GM18526 (cell line): ENCODE data around the gene ARR3.

ENCODE experiments used
- POLR2A ChIP-seq: IDR thresholded peaks from 3 replicates; pipeline ENCODE4 v1.6.1; 2011; ENCODE audit not compliant: insufficient read length; ENCODE audit errors: extremely low read depth

Gene ARR3

DNA sequence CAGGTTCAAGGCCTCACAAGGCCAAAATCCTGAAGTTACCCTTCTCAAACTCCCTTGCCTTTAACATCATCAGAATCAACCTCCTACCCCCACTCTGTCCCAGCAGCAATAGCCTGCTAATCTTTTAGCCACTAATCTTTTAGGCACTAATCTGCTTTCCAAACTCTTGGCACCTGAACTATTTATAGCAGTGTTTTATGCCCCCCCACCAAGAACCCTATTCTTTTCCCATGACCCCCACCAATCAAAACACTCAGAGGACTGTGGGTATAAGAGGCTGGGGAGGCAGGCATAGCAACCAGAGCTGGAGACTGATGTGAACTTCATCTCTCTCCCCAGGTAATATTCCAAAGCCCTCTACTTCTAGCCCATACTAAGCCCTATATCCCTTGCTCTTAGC lies at the start of gene ARR3:
Gene ARR3 (plus strand): TSS at position 301 of the 400 bp plus-strand sequence. CDS start 1,052 bp downstream, outside the sequence.
- TF ChIP-seq POLR2A = no peak

DNA sequence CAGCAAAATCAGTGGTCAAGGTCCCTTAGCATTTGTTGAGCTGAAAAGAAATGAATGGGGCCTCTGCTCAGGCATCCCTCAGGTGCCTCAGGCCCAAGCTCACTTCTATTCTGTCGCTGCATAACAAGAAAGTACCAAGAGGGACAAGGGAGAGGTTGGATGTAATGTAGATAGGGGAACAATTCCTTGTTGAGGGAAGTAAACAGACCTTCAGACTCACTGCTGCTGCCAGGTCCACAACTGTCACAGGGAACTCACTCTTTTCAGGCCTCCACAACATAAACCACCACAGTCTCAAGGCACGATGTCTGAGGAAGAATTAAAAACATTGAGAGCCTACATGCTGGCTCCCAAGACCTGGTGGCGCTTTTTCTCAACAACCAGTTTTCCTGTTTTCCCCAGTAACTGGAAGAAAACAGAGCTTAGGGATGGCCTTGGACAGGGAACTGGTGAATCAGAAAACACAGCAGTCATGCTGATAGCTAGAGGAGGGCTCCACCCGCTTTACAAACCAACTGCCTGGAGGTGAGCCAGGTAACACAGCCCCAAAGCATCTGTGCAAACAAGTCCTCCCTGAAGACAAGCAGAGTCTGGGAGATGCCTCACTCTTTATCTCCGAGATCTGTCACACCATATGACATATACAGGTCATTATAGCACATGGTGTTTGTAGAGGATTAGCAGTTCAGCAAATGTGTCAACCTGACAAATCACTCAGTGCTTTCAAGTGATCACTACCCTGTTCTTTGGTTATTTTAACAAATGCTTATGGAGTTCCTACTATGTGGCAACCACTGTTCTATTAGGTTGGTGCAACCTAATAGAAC lies 48.0 kb upstream of the ARR3 start:
- TF ChIP-seq POLR2A = no peak

DNA sequence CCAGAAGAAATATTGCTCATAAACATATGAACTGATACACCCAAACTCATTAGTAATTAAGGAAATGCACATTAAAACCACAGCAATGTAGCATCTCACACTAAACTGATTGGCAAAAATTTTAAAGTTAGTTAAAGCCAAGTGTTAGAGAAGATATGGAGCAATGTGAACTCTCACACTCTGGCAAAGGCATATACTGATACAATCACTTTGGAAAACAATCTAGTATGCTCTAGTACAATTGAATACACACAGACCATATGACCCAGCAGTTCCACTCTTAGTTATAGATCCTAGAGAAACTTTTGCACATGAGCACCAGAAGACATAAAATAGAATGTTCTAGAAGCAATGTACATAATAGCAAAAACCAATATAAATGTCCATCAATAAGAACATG lies 42.1 kb upstream of the ARR3 start:
- TF ChIP-seq POLR2A = no peak

DNA sequence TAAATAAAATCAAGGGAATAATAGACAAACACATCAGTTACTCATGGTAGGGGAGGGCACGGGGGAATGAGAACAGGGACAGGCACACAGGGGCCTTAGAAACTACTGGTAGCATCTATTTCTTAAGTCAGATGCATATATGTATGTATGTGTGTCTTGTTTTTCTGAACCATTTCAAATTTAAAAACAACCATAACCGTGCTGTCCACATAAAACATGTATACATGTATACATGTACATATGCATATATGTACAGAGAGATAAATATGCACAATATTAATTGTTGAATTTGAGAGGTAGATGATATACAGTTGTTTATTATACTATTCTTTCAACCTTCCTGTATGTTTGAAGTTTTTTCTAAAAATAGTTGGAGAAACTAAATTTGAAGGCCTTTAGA lies 41.4 kb upstream of the ARR3 start:
- TF ChIP-seq POLR2A = no peak

DNA sequence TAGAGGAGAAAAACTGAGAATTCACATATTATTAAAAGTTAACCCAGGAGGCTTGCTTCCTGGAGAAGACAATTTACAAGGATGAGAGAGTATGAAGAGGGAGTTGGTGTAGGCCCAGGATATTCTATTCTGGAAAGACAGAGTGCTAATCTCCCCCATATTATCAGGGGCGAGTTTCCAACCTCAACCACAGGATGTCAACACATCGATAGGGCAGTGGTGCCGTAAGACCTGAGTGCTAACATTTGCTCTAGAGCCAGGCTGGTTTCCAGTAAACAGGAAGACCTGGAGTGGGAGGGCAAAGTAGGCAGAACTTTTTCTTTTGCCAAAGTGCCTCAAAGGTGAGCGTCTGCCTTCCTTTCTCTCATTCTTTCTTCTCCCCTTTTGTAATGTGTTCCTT lies 36.5 kb upstream of the ARR3 start:
- TF ChIP-seq POLR2A = no peak

DNA sequence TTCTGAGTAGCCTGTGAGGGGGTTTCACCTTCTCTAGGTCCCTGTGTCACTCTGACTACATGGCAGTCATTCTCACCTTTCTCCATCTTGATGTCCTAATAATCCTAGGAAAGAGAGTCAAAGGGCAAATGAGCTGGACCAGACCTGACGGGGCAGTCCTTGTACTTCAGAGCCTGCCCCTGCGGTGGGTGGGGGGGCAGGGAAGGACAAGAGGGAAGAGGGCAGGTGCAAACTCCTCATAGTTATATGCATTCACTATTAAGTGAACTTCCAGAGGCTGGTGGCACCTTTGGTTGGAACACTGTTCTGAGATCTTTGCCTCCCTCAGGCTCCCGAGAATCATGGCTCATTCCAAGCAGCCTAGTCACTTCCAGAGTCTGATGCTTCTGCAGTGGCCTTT lies 33.8 kb upstream of the ARR3 start, which contains the start of gene AWAT1:
Gene AWAT1 (plus strand): TSS at position 301 of the 400 bp plus-strand sequence. CDS start 41 bp downstream, at position 342.
- TF ChIP-seq POLR2A = no peak

DNA sequence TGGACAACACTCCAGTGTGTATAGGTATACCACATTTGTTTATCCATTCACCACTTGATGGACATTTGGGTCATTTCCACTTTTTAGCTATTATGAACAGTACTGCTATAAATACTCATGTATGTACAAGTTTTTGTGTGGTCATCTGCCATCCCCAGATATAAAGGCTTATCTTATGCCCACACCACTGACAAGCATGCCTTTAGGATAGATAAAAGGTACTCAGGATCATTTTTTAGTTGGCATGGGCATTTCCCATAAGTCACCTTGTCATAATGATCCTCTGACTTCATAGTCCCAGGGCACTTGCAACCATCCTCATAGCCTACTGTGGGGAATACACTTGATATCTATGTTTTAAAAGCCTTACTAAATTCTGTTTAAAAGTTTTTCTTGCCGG lies 27.4 kb upstream of the ARR3 start:
- no peak for TF ChIP-seq POLR2A

DNA sequence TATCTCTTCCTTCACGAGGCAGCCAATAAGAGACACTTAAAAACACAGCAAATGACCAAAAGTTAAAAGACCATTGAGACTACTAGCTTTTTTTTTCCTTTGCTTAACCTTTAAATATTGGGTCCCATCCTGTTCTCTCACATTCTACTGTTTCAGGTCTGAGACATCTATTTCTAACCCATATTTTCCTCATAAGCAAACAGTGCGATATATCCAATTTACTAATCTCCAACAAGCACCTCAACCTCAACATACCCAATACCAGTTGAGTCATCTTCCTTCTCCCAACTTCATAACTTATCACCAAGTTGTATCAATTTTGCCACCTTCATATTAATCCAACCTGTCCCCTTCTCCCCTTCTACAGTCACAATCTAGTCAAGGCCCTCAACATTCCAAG lies 26.6 kb upstream of the ARR3 start:
- no peak for TF ChIP-seq POLR2A

DNA sequence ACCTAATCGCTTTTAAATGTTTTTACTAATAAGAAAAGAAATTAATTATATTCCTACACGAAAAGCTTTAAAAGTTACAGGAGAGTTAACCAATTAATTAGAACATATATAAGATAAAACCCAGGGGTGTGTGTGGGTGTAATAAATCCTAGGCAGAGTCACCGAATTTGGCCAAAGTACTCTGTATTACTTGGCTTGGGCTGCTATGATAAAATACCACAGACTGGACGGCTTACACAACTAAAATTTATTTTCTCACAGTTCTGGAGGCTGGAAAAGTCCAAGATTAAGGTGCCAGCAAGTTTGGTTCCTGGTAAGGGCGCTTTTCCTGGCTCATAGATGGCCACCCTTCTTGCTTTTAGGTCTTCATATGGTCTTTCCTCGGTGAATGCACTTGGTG lies 23.3 kb upstream of the ARR3 start:
- no peak for TF ChIP-seq POLR2A

DNA sequence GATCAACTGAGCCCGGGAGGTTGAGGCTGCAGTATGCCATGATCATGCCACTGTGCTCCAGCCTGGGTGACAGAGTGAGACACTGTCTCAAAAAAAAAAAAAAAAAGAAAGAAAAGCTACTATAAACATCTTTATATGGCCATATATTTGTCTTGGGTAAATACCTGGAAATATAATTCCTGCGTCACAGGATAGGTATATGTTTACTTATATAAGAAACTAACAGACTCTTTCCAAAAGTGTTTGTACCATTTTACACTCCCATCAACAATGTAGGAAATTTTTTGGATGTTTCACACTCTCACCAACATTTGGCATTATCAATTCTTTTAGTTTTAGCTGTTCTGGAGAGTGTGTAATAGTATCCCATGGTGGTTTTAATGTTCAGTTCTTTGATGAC lies 20.9 kb upstream of the ARR3 start:
- no peak for TF ChIP-seq POLR2A

DNA sequence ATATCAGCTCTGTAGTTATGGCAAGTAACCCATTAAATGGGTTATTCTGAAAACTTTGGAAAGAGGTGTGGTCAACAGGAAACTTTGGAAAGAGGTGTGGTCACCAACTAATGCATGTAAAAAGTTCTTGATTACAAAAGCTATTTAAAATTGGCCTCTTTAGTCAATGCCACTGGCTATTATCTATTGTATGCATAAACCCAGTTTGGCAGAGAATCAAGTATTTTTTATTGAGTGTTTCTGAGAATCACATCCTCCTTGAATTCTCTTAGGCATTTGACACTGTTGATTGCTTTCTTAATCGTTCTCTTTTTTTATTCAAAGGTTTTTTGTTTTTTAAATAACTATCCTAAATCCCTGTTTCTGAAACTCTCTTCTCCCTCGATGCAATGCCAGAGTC lies 15.6 kb upstream of the ARR3 start:
- no peak for TF ChIP-seq POLR2A

DNA sequence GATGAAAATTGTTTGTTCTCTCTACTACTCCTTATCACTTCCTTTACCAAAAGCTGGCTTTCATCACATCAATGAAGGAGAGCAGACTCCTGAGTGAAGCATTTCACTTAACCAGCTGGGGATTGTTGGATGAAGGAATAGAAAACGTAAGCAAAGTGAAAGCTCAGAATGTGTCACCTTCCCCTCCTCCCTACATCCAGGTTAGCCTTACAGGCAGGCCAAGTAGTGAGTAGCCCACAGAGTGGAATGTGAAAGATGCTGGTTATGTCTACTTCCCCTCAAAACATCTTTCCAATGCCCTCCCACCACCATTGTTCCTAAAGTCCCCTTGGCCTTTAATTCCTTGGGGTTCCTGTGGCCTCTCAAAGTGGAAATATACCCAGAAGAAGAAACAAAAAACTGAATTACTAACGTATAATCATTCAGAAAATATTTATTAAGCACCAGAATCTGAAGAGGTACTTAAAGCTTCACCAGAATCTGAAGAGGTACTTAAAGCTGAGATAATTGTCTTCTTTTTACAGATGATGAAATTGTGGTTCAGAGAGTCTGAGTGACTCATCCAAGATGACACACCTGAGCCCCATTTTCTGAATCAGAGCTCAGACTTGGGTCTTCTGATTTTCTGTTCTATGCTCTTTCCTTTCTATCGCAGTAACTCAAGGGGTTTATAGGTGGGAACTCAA lies 14.6 kb upstream of the ARR3 start:
- TF ChIP-seq POLR2A = no peak

DNA sequence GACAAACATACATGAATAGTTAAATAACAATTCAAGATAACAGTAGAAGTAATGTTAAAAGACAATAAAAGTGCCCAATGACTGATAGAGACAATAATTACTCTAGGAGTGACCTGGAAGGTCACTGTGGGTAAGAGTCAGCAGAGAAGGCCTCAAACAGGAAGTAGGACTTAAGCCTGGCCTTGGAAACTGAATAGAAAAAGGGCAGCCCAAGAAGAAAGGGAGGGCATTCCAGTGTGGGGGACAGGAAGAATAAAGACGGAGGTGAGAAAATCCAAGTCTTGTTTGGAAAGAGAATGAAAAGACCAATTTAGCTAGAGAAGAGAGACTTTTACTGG lies 14.1 kb upstream of the ARR3 start:
- TF ChIP-seq POLR2A = no peak

DNA sequence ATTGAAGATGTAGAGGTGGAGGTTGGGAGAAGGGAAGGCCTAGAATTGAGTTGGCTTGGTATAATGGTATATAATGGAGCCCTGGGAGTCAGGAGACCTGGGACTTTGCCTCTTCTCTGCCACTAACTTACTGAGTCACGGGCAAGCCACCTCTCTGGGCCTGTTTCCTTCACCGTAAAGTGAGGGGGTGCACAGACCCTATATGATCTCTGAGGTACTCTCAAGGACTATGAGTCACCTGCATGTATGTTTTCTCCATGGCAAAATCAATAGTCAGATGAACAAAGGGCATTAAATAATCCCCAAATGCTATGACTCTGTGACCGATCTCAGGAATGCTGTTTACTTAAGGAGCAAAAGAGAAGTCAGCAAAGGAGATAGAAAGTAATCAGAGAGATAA lies 13.2 kb upstream of the ARR3 start:
- no peak for TF ChIP-seq POLR2A

DNA sequence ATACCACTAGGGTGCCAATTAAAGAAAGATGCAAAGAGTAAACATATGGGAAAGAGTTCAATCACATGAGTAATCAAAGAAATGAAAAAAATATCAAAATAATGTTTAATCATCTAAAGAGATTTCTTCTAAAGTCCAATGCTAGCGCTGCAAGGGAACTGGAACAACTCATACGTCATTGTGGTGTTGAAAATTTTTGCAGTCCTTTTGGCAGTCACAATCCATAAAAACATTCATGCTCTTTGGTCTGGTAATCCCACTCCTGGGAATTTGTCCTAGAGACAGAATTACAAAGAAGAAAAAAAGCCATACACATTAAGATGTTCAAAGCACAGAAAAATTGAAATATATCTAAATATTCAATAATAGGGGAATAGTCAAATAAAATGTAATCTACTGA lies 12.7 kb upstream of the ARR3 start:
- no peak for TF ChIP-seq POLR2A

DNA sequence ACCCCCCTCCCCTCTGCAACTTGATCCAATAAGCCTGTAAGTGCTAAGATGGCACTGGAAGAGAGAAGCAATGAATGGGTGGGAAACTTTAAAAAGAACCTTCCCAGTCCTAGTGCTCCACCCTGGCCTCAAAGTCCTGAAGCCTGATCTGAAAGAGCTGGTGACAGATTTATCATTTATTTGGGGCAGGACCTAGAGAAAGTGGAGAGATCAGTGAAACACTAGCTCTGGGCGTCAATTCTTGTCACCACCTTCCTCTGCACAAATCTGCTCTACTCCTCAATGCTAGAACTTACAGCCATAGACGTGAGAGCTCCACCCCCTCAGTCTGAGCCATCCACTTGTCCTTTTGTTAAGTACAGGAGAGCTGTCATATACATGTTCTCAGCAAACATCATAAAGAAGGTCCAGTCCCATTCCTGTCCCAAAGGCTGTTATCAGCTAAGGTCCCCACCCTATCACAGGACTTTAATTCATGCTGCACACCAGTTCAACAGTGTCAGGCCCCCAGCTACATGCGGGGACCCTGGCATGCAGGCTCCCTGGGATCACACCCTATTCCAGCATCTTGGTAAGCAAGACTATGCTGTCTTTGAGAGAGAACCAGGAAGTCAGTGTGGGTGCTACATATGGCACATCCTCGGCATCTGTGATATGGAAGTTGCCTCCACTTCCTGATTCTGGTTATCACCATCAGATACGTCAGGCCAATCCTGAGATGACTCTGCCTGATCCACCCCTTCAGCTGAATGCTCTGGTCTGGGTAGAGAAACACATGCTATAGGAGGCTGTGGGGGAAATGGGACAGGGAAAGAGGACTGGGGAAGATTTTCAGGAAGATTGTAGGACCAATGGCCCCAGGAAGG lies 10.5 kb upstream of the ARR3 start:
- TF ChIP-seq POLR2A = no peak
